Lung (tissue), 12 donors: Measurements from ENCODE around the gene TCP11L2. TPM values are rescaled to one million over a fixed set of nuclear protein-coding genes. Genes with fewer than 3 reads are reported as not detected.

Source experiments
- ATAC-seq: fragments of 200-7000 bp; cut with Tn5 transposase; one replicate; pipeline ENCODE4 v1.9.1; 2020; ENCODE audit warnings: moderate number of reproducible peaks; ENCODE audit not compliant: insufficient read depth, low FRiP score
- DNase-seq, 3 donors: peaks; one replicate each; pipeline ENCODE4 v3.0.0-alpha.2; 2013 to 2017
- H3K27ac ChIP-seq, 2 donors: one replicate each; pipeline ENCODE4 v1.5.1; 2013; ENCODE audit warnings: mild to moderate bottlenecking in 2 of 2, moderate library complexity in 2 of 2, control low read depth in 1 of 2, inconsistent platforms in 1 of 2, low read depth in 1 of 2, low read length in 1 of 2
- H3K27me3 ChIP-seq, 3 donors: one replicate each; pipeline ENCODE4 v1.5.1; 2013; ENCODE audit warnings: low read length in 2 of 3; ENCODE audit not compliant: control insufficient read depth in 3 of 3, insufficient read depth in 3 of 3
- H3K36me3 ChIP-seq, 4 donors: one replicate each; pipeline ENCODE4 v1.5.1; 2013; ENCODE audit warnings: low read length in 4 of 4, mild to moderate bottlenecking in 1 of 4, moderate library complexity in 1 of 4; ENCODE audit not compliant: control insufficient read depth in 4 of 4, insufficient read depth in 4 of 4
- H3K4me1 ChIP-seq, 5 donors: one replicate each; pipeline ENCODE4 v1.5.1; 2013; ENCODE audit warnings: low read length in 5 of 5, mild to moderate bottlenecking in 2 of 5, moderate library complexity in 1 of 5; ENCODE audit not compliant: control insufficient read depth in 5 of 5, insufficient read depth in 5 of 5
- H3K4me3 ChIP-seq: one replicate; pipeline ENCODE4 v1.5.1; 2013; ENCODE audit warnings: mild to moderate bottlenecking, control low read depth, moderate library complexity
- H3K9ac ChIP-seq, 2 donors: one replicate each; pipeline ENCODE4 v1.5.1; 2013; ENCODE audit warnings: low read length in 2 of 2, control low read depth in 1 of 2; ENCODE audit not compliant: insufficient read depth in 1 of 2
- H3K9me3 ChIP-seq, 4 donors: one replicate each; pipeline ENCODE4 v1.5.1; 2013; ENCODE audit warnings: low read length in 3 of 4, mild to moderate bottlenecking in 1 of 4, moderate library complexity in 1 of 4; ENCODE audit not compliant: control insufficient read depth in 4 of 4, insufficient read depth in 3 of 4
- WGBS, 2 donors: extraction: QIAGEN DNeasy Blood & Tissue Kit; methylation state at CpG; one replicate each; pipeline ENCODE4 v1.1.7; 2013; 5-methylcytosine and 5-hydroxymethylcytosine counted together
- polyA plus RNA-seq, 2 donors: library from polyadenylated mRNA; stranded (reverse); fragments of 200-250 nt; gene quantifications; one replicate each; pipeline ENCODE4 v1.2.1, GENCODE V29; 2013
- total RNA-seq, 2 donors: library from RNA; depleted of rRNA in 1 of 2; stranded (reverse); fragments of >200 nt in 1 of 2; gene quantifications; one replicate each; pipeline ENCODE4 v1.2.1, GENCODE V29; 2014 to 2021
- TF ChIP-seq, protein P1 (sequence below): IDR thresholded peaks from 2 replicates; pipeline ENCODE4 v1.5.1; 2012; ENCODE audit warnings: mild to moderate bottlenecking; ENCODE audit errors: control extremely low read depth, extremely low read depth
- donor health status: control.
- donor health status: control.
- donor health status: Bipolar disorder and iron deficiency.
- donor health status: healthy.
- donor health status: DM: yes; HTN: yes; CAD: no.

The TCP11L2 gene
- total and polyA plus RNA-seq, 4 donors: 4.9 to 78.5 (median 24.8) TPM

- 89 to 98% methylated on average over 5 of the region's 5 CpGs for WGBS, 2 donors
- TF ChIP-seq, protein P1, sequence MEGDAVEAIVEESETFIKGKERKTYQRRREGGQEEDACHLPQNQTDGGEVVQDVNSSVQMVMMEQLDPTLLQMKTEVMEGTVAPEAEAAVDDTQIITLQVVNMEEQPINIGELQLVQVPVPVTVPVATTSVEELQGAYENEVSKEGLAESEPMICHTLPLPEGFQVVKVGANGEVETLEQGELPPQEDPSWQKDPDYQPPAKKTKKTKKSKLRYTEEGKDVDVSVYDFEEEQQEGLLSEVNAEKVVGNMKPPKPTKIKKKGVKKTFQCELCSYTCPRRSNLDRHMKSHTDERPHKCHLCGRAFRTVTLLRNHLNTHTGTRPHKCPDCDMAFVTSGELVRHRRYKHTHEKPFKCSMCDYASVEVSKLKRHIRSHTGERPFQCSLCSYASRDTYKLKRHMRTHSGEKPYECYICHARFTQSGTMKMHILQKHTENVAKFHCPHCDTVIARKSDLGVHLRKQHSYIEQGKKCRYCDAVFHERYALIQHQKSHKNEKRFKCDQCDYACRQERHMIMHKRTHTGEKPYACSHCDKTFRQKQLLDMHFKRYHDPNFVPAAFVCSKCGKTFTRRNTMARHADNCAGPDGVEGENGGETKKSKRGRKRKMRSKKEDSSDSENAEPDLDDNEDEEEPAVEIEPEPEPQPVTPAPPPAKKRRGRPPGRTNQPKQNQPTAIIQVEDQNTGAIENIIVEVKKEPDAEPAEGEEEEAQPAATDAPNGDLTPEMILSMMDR: no peak
- peak overlapping the region in 1 of 2 donors; percentile 54 for H3K27ac ChIP-seq
- ATAC-seq: no peak
- H3K36me3 ChIP-seq: peaks cover 0 to 6% (median 3%) of the 10 kb centered on the region in 4 donors
- no peaks in the 10 kb centered on the region for H3K9me3 ChIP-seq
- DNase-seq: no peak
- H3K9ac ChIP-seq: no peak overlapping the region
- no peaks in the 10 kb centered on the region for H3K27me3 ChIP-seq
- H3K4me1 ChIP-seq: peaks cover 0 to 14% (median 5%) of the 10 kb centered on the region in 5 donors
- H3K4me3 ChIP-seq: no peak overlapping the region
Observed at GRCh38 chr12:106360400-106360994, 58.0 kb downstream of the TCP11L2 start.

DNA sequence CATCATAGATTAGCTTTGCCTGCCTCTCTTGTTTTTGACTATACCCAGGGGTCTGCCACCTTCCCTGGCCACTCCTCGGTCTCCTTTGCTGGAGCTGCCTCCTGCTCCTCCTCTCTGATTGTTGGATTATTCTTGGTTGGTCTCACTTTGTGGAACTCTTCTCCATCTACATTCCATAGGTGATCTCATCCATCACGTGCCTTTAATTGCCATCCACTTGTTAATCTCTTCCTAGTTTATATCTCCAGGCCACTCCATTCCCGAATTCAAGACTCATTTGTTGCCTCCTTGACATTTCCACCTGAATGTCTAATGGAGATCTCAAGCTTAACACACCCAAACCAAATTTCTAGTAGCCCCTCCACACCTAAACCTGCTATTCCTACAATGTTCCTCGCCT, 60.4 kb downstream of the TCP11L2 start:
- ATAC-seq (no peak), DNase-seq (no peak)
- H3K9ac ChIP-seq: no peak overlapping the region
- peaks cover 0 to 8% (median 5%) of the 10 kb centered on the region in 5 donors for H3K4me1 ChIP-seq
- H3K4me3 ChIP-seq: no peak overlapping the region
- no peaks in the 10 kb centered on the region for H3K9me3 ChIP-seq
- peaks cover 0 to 11% (median 3%) of the 10 kb centered on the region in 4 donors for H3K36me3 ChIP-seq
- TF ChIP-seq, protein P1: no peak
- no peak overlapping the region for H3K27ac ChIP-seq
- 84 to 93% methylated on average over 4 of the region's 4 CpGs for WGBS, 2 donors
- no peaks in the 10 kb centered on the region for H3K27me3 ChIP-seq

- H3K9me3 ChIP-seq: no peaks in the 10 kb centered on the region
- DNase-seq: no peak
- 93 to 99% methylated on average over 4 of the region's 4 CpGs for WGBS, 2 donors
Observed at GRCh38 chr12:106364261-106364660, 61.7 kb downstream of the TCP11L2 start.

More at GRCh38 chr12:106364261-106364660, 61.7 kb downstream of the TCP11L2 start:
- Histone ChIP-seq H3K27ac (no peak overlapping the region), H3K4me3 (no peak overlapping the region), H3K9ac (no peak overlapping the region), H3K36me3 (peaks cover 0 to 12% (median 3%) of the 10 kb centered on the region in 4 donors), H3K4me1 (peaks cover 0 to 3% (median 0%) of the 10 kb centered on the region in 5 donors), H3K27me3 (no peaks in the 10 kb centered on the region)
- ATAC-seq: no peak
- TF ChIP-seq, protein P1: no peak
